Loucy (cell line): ENCODE results near the gene SAP25.

Experiments
- H2AFZ ChIP-seq: fragments of 200-600 bp; sonication (generic); 2 replicates; pipeline ENCODE4 v1.6.0; 2016; ENCODE audit warnings: antibody characterized with exemption, mild to moderate bottlenecking, low read length, moderate library complexity
- H3F3A ChIP-seq: fragments of 200-600 bp; 2 replicates; pipeline ENCODE4 v1.6.0; 2016; ENCODE audit warnings: antibody characterized with exemption, low read depth, mild to moderate bottlenecking
- H3K27me3 ChIP-seq: fragments of 200-600 bp; sonication (generic); 2 replicates; pipeline ENCODE4 v1.6.1; 2014; ENCODE audit warnings: low read length, mild to moderate bottlenecking; ENCODE audit not compliant: insufficient read depth, poor library complexity, severe bottlenecking
- H3K36me3 ChIP-seq: fragments of 200-600 bp; sonication (generic); 2 replicates; pipeline ENCODE4 v1.6.1; 2016; ENCODE audit warnings: low read length; ENCODE audit not compliant: insufficient read depth
- H3K4me1 ChIP-seq: fragments of 200-600 bp; sonication (generic); 2 replicates; pipeline ENCODE4 v1.5.1; 2014; ENCODE audit warnings: low read length, mild to moderate bottlenecking; ENCODE audit not compliant: insufficient read depth, poor library complexity, severe bottlenecking
- H3K4me2 ChIP-seq: fragments of 200-600 bp; sonication (generic); 2 replicates; pipeline ENCODE4 v1.6.0; 2014; ENCODE audit warnings: antibody characterized with exemption, low read length, low read depth, mild to moderate bottlenecking; ENCODE audit not compliant: poor library complexity, severe bottlenecking
- H3K4me3 ChIP-seq: fragments of 200-600 bp; sonication (generic); 2 replicates; pipeline ENCODE4 v1.5.1; 2014; ENCODE audit warnings: low read length, mild to moderate bottlenecking, mixed read lengths; ENCODE audit not compliant: poor library complexity, severe bottlenecking
- H3K79me2 ChIP-seq: fragments of 200-600 bp; sonication (generic); 2 replicates; pipeline ENCODE4 v1.6.1; 2014; ENCODE audit warnings: low read length; ENCODE audit not compliant: insufficient read depth
- H3K9ac ChIP-seq: fragments of 200-600 bp; sonication (generic); 2 replicates; pipeline ENCODE4 v1.6.0; 2014; ENCODE audit warnings: mild to moderate bottlenecking, low read depth, low read length, moderate library complexity; ENCODE audit not compliant: poor library complexity, severe bottlenecking
- H3K9me2 ChIP-seq: fragments of 200-600 bp; sonication (generic); replicated peaks from 2 replicates; pipeline ENCODE4 v1.6.1; 2016; ENCODE audit warnings: low read depth, low read length, mixed read lengths
- H3K9me3 ChIP-seq: fragments of 200-600 bp; sonication (generic); 2 replicates; pipeline ENCODE4 v1.6.1; 2014; ENCODE audit warnings: mild to moderate bottlenecking, antibody characterized with exemption, low read length, low read depth; ENCODE audit not compliant: insufficient read depth
- H4K20me1 ChIP-seq: fragments of 200-600 bp; sonication (generic); 2 replicates; pipeline ENCODE4 v1.6.0; 2014; ENCODE audit warnings: antibody characterized with exemption, low read length, mild to moderate bottlenecking; ENCODE audit not compliant: insufficient read depth, poor library complexity, severe bottlenecking
- EZH2phosphoT487 ChIP-seq: fragments of 200-600 bp; IDR thresholded peaks from 2 replicates; pipeline ENCODE4 v1.6.1; 2018; ENCODE audit warnings: antibody characterized with exemption, mild to moderate bottlenecking, moderate library complexity, borderline replicate concordance
- TF ChIP-seq, protein P1 (sequence below): fragments of 200-600 bp; sonication (generic); conservative IDR thresholded peaks from 2 replicates; pipeline ENCODE4 v1.5.1; 2014; ENCODE audit warnings: mild to moderate bottlenecking, antibody characterized with exemption, low read length

Gene SAP25

GRCh38 chr7:100568176-100568895, 5.4 kb downstream of the SAP25 start:
- no peaks in the 10 kb centered on the region for H3K36me3 ChIP-seq
- TF ChIP-seq, protein P1, sequence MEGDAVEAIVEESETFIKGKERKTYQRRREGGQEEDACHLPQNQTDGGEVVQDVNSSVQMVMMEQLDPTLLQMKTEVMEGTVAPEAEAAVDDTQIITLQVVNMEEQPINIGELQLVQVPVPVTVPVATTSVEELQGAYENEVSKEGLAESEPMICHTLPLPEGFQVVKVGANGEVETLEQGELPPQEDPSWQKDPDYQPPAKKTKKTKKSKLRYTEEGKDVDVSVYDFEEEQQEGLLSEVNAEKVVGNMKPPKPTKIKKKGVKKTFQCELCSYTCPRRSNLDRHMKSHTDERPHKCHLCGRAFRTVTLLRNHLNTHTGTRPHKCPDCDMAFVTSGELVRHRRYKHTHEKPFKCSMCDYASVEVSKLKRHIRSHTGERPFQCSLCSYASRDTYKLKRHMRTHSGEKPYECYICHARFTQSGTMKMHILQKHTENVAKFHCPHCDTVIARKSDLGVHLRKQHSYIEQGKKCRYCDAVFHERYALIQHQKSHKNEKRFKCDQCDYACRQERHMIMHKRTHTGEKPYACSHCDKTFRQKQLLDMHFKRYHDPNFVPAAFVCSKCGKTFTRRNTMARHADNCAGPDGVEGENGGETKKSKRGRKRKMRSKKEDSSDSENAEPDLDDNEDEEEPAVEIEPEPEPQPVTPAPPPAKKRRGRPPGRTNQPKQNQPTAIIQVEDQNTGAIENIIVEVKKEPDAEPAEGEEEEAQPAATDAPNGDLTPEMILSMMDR, result no peak
- no peak for TF ChIP-seq EZH2phosphoT487
- no peaks in the 10 kb centered on the region for H3K79me2 ChIP-seq
- no peak overlapping the region for H2AFZ ChIP-seq
- peak overlapping the region; percentile 59 for H3K4me2 ChIP-seq
- no peaks in the 10 kb centered on the region for H3K9me2 ChIP-seq
- H3K4me3 ChIP-seq, result no peak overlapping the region
- H3K9me3 ChIP-seq, result no peaks in the 10 kb centered on the region
- H3K4me1 ChIP-seq, result peaks cover 36% of the 10 kb centered on the region
- H3F3A ChIP-seq, result no peaks in the 10 kb centered on the region
- H4K20me1 ChIP-seq, result no peaks in the 10 kb centered on the region
- H3K9ac ChIP-seq, result no peak overlapping the region
- no peaks in the 10 kb centered on the region for H3K27me3 ChIP-seq

DNA sequence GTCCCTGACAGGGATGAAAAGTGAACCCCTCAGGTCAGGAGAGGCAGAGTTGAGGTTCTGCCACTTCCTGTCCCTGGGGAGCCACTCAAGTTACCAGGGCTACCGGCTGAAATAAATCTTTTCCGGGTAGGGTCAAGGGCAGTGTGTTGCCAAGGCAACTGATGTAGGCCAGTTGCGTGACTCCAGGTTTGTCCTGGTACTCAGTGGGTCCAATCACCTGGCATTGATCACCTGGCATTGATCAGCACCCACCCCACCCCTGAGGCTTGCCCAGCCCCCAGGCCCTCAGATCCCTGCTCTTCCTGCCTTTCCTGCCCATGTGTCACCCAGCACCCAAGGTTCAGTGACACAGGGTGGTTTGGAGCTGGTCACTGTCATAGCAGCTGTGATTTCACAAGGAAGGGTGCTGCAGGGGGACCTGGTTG, 5.9 kb downstream of the SAP25 start:
- no peaks in the 10 kb centered on the region for H3K9me2 ChIP-seq
- H3K27me3 ChIP-seq, result no peaks in the 10 kb centered on the region
- no peaks in the 10 kb centered on the region for H3K36me3 ChIP-seq
- H3K4me1 ChIP-seq, result peaks cover 36% of the 10 kb centered on the region
- peak overlapping the region; percentile 59 for H3K4me2 ChIP-seq
- H3K4me3 ChIP-seq, result peak overlapping the region; percentile 39
- H3K79me2 ChIP-seq, result no peaks in the 10 kb centered on the region
- no peaks in the 10 kb centered on the region for H4K20me1 ChIP-seq
- no peaks in the 10 kb centered on the region for H3K9me3 ChIP-seq
- no peak for TF ChIP-seq EZH2phosphoT487
- TF ChIP-seq, protein P1, result no peak
- H2AFZ ChIP-seq, result no peak overlapping the region
- no peaks in the 10 kb centered on the region for H3F3A ChIP-seq
- peak overlapping the region; percentile 5 for H3K9ac ChIP-seq

GRCh38 chr7:100567031-100567730, 6.5 kb downstream of the SAP25 start:
- Histone ChIP-seq H3F3A (no peaks in the 10 kb centered on the region), H3K27me3 (no peaks in the 10 kb centered on the region), H3K4me2 (peak overlapping the region; percentile 59), H3K4me1 (peaks cover 36% of the 10 kb centered on the region), H3K36me3 (no peaks in the 10 kb centered on the region), H3K79me2 (no peaks in the 10 kb centered on the region), H2AFZ (no peak overlapping the region), H4K20me1 (no peaks in the 10 kb centered on the region), H3K4me3 (peak overlapping the region; percentile 39), H3K9me2 (no peaks in the 10 kb centered on the region), H3K9ac (peak overlapping the region; percentile 5), H3K9me3 (no peaks in the 10 kb centered on the region)
- TF ChIP-seq EZH2phosphoT487, result no peak
- TF ChIP-seq, protein P1, result no peak
